Neutrophil (primary cell): ENCODE data around the gene CALML5.

ENCODE experiments used
- H3K27ac ChIP-seq: fragments of 200-600 bp; sonication (generic); 2 replicates; pipeline ENCODE4 v1.5.1; 2016; ENCODE audit warnings: mild to moderate bottlenecking, moderate library complexity
- H3K27me3 ChIP-seq: fragments of 200-600 bp; sonication (generic); 2 replicates; pipeline ENCODE4 v1.6.0; 2016; ENCODE audit warnings: mild to moderate bottlenecking
- H3K36me3 ChIP-seq: fragments of 200-600 bp; sonication (generic); 2 replicates; pipeline ENCODE4 v1.5.1; 2017
- H3K4me1 ChIP-seq, 2 experiments: fragments of 200-600 bp in 1 of 2; sonication (generic) in 1 of 2; 1 replicate in 1 of 2; 2 replicates in 1 of 2; pipeline versions ENCODE4 v1.5.1 to v1.6.1; 2013 to 2016; ENCODE audit warnings: low read depth in 1 of 2, low read length in 1 of 2, mild to moderate bottlenecking in 1 of 2, moderate library complexity in 1 of 2; ENCODE audit not compliant: control insufficient read depth in 1 of 2, insufficient read depth in 1 of 2
- H3K4me3 ChIP-seq, 2 experiments: fragments of 200-600 bp in 1 of 2; sonication (generic) in 1 of 2; 1 replicate in 1 of 2; 2 replicates in 1 of 2; pipeline ENCODE4 v1.5.1; 2013 to 2016; ENCODE audit warnings: low read depth in 1 of 2, low read length in 1 of 2, mild to moderate bottlenecking in 1 of 2, moderate library complexity in 1 of 2
- H3K9me3 ChIP-seq: fragments of 200-600 bp; sonication (generic); 2 replicates; pipeline ENCODE4 v1.5.1; 2016
- TF ChIP-seq, protein P1 (sequence below): fragments of 200-600 bp; sonication (generic); IDR thresholded peaks from 2 replicates; pipeline ENCODE4 v1.5.1; 2016; ENCODE audit warnings: antibody characterized with exemption

CALML5 gene

DNA sequence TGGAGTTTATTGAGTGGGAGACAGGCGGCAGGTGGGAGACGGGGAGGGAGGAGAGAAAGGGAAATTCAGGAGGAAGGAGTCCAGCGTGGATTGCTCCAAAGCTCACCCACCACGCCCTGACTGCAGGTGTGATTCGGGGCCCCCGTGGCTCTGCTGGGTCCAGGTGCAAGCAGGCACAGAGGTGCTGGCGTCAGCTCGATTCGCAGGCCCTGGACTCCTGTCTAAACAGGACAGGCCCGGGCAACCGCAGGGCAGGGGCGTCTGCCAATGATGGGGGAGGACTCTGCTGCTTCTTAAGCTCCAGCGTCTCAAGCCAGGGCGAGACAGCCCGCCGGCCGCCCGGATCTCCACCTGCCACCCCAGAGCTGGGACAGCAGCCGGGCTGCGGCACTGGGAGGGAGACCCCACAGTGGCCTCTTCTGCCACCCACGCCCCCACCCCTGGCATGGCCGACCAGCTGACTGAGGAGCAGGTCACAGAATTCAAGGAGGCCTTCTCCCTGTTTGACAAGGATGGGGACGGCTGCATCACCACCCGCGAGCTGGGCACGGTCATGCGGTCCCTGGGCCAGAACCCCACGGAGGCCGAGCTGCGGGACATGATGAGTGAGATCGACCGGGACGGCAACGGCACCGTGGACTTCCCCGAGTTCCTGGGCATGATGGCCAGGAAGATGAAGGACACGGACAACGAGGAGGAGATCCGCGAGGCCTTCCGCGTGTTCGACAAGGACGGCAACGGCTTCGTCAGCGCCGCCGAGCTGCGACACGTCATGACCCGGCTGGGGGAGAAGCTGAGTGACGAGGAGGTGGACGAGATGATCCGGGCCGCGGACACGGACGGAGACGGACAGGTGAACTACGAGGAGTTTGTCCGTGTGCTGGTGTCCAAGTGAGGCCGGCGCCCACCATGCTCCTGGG, 25.5 kb upstream of the CALML5 start, which contains the start of gene CALML3:
CALML3 (plus strand) TSS at position 321 of the 920 bp plus-strand sequence; CDS start at position 446, 125 bp downstream.
- H3K27ac ChIP-seq: no peak within 1 kb of the TSS

GRCh38 chr10:5523796-5524574, 24.6 kb upstream of the CALML5 start:
- H3K4me1 ChIP-seq: no peaks in the 10 kb centered on the region
- H3K9me3 ChIP-seq: no peaks in the 10 kb centered on the region
- H3K27ac ChIP-seq: no peak overlapping the region
- no peaks in the 10 kb centered on the region for H3K27me3 ChIP-seq
- TF ChIP-seq, protein P1, sequence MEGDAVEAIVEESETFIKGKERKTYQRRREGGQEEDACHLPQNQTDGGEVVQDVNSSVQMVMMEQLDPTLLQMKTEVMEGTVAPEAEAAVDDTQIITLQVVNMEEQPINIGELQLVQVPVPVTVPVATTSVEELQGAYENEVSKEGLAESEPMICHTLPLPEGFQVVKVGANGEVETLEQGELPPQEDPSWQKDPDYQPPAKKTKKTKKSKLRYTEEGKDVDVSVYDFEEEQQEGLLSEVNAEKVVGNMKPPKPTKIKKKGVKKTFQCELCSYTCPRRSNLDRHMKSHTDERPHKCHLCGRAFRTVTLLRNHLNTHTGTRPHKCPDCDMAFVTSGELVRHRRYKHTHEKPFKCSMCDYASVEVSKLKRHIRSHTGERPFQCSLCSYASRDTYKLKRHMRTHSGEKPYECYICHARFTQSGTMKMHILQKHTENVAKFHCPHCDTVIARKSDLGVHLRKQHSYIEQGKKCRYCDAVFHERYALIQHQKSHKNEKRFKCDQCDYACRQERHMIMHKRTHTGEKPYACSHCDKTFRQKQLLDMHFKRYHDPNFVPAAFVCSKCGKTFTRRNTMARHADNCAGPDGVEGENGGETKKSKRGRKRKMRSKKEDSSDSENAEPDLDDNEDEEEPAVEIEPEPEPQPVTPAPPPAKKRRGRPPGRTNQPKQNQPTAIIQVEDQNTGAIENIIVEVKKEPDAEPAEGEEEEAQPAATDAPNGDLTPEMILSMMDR: no peak
- H3K4me3 ChIP-seq: no peak overlapping the region
- no peaks in the 10 kb centered on the region for H3K36me3 ChIP-seq

More for the DNA sequence above, 25.5 kb upstream of the CALML5 start, which contains the start of gene CALML3:
- no peaks in the 10 kb centered on the region for H3K4me1 ChIP-seq
- TF ChIP-seq, protein P1: no peak
- no peaks in the 10 kb centered on the region for H3K36me3 ChIP-seq
- no peak within 1 kb of the TSS for H3K4me3 ChIP-seq
- no peaks in the 10 kb centered on the region for H3K27me3 ChIP-seq
- H3K9me3 ChIP-seq: no peaks in the 10 kb centered on the region

DNA sequence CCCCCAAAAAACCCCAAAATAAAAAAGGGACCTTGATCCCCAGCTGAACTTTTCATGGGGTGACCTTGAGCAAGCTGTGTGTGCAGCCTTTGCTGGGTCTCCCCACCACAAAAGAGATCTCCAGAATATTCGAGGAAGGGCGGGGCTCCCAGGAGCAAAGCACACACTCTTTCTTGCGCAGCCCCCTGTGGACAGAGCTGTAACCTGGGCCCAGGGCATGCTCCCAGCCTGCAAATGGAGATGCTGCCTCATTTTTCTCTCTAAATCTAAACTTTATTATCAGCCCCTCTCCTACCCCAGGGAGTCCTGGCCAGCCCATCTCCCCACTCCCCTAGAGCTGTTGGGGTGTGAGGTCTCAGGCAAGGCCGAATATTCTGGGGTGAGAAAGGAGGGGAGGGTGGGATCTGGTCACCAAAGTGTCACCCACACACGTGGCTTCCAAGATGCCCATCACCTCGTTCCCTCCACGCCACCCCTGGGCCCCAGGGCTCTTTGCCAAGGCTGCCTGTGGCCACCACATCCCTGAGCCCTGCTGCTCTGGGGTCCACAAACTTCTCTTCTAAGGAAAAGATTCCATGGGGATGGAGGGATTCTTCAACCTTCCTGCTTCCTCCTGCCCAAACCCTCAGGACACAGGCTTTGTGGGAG, 23.7 kb upstream of the CALML5 start:
- Histone ChIP-seq H3K36me3 (no peaks in the 10 kb centered on the region), H3K27ac (no peak overlapping the region), H3K9me3 (no peaks in the 10 kb centered on the region), H3K27me3 (no peaks in the 10 kb centered on the region), H3K4me3 (no peak overlapping the region), H3K4me1 (no peaks in the 10 kb centered on the region)
- TF ChIP-seq, protein P1: no peak

DNA sequence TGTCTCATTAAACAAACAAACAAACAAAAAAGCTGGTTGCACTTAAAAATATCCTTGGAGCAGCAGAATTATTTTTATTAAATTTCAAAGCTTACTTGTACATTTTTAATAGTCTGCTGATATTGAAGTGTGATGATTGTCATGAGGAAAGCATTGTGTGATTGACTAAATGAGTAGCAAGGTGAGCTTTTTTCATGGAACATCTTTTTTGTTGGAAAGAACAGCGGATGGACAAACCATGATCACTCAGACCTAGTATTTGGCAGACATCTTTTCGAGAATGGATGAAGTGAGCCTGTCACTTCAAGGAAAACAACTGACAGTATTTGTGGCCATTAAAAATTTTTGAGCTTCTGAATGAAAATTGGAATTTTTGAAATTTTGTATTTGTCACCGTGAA, 19.7 kb upstream of the CALML5 start:
- TF ChIP-seq, protein P1: no peak
- Histone ChIP-seq H3K36me3 (no peaks in the 10 kb centered on the region), H3K27ac (no peak overlapping the region), H3K27me3 (no peaks in the 10 kb centered on the region), H3K4me1 (no peaks in the 10 kb centered on the region), H3K4me3 (no peak overlapping the region), H3K9me3 (no peaks in the 10 kb centered on the region)

DNA sequence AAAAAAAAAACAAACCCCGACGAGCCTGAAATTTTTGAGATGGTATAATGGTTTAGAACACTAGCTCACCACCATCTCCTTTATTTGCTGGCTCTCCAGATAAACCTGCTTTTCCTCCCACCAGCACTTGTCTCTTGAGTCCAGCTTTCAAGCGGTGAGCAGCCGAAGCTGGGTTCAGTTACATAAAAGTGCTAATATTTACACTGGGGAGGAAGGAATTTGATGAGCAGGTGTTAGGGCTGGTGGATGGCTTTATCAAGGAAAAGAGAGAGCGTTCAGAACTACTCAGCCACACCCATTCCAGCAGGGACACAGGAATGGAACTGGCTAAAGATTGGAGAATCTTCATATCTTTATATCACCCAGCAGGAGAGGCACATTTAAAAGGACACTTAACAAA, 18.8 kb upstream of the CALML5 start:
- Histone ChIP-seq H3K36me3 (no peaks in the 10 kb centered on the region), H3K9me3 (no peaks in the 10 kb centered on the region), H3K27me3 (peaks cover 2% of the 10 kb centered on the region), H3K27ac (no peak overlapping the region), H3K4me1 (no peaks in the 10 kb centered on the region), H3K4me3 (no peak overlapping the region)
- TF ChIP-seq, protein P1: no peak
